ENCODE results near the gene CDH4.

CDH4 gene

GRCh38 chr20:61780066-61780465 is 528.0 kb downstream of the CDH4 start:
- no peak for DNase-seq

- no peak for DNase-seq
Measured at GRCh38 chr20:61784801-61785566, 532.9 kb downstream of the CDH4 start.

DNA sequence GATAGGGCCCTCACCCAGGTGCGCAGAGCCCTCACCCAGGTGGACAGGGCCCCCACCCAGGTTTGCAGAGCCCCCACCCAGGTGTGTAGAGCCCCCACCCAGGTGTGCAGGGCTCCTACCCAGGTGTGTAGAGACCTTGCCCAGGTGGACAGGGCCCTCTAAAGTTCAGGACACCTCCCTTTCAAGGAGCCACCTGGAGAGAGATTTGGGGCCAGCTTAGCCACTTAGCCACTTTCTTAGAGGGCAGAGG is 533.4 kb downstream of the CDH4 start:
- no peak for DNase-seq

DNA sequence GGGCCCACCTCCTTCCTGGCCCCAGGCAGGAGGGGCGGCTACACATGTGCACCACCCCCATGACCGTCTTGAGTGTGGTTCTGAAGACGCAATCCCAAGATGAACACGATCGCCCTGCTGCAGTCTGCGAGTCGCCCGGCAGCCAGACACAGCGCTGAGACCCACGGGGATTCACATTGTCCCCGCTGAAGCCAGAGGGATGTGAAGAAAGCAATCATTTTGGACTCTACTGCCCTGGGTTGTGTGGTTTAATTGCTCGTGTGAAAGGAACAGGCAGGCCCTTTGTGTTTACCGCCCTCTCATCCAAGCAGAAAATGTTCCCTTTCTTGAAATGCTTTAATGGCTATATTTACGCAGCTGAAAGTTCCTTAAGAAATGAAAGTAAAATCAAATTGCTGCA is 534.2 kb downstream of the CDH4 start:
- no peak for DNase-seq

DNA sequence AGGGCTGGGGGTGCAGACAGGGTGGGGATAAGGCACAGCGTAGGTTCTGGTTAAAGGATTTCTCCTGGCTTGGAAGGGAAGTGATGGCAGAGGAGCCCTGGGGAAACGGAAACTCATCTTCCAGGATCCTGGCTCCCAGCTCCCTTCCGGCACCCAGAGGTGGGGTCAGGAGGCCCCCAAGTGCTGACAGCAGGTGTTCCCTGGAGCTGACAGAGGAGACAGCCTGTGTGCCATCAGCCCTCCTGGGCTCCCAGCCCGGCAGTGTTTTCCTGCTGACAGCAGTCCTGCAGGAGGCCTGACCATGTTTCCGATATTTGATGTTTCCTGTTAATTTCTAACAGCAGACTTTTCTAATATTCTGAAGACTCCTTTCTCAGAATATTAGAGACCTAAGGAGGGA is 536.3 kb downstream of the CDH4 start:
- no peak for DNase-seq

- no peak for DNase-seq
Measured at GRCh38 chr20:61789329-61789728, 537.3 kb downstream of the CDH4 start.

GRCh38 chr20:61790116-61790827 is 538.2 kb downstream of the CDH4 start:
- no peak for DNase-seq

DNA sequence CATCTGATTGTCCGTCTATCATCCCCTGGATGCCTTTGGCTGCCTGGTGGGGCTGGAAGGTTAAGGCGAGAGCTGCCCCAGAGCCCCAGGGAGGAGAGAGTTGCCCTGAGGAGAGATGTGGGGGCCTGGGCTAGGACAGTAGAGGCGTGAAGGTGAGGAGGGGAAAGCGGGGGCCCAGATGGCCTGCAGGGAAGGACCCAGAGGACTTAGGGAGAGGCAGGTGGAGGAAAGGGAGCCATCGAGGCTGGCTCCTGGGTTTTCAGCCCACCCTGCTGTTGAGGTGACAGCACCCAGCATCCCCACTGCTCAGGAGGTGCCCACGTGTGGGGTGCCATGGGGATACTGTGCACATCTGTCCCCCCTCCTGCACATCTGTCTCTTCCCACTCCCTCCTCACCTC is 539.9 kb downstream of the CDH4 start:
- no peak for DNase-seq

- DNase-seq, result no peak
Measured at GRCh38 chr20:61795669-61796630, 543.9 kb downstream of the CDH4 start.

DNA sequence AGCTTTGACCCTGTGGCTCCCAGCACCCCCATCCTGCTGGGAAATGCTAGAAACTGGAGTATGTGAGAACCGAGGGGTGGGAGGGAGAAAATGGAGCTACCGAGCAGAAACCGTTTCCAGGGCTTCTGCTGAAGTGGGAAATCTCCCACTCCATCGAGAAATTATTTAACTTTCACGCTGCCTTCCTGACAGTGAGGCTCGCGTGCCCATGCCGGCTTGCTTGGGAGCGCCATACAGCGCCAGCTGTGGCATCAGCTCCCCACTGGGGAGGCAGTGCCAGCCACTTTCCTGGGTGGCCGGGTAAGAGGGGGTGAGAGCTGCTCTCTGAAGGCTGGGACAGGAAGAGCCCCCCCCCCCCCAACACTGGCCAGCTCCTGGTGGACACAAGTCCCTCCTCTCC is 544.7 kb downstream of the CDH4 start:
- DNase-seq, result no peak

- DNase-seq, result no peak
Measured at GRCh38 chr20:61797200-61797599, 545.1 kb downstream of the CDH4 start.

GRCh38 chr20:61797971-61798411 is 545.9 kb downstream of the CDH4 start:
- no peak for DNase-seq

- no peak for DNase-seq
Measured at GRCh38 chr20:61798632-61799031, 546.6 kb downstream of the CDH4 start.

DNA sequence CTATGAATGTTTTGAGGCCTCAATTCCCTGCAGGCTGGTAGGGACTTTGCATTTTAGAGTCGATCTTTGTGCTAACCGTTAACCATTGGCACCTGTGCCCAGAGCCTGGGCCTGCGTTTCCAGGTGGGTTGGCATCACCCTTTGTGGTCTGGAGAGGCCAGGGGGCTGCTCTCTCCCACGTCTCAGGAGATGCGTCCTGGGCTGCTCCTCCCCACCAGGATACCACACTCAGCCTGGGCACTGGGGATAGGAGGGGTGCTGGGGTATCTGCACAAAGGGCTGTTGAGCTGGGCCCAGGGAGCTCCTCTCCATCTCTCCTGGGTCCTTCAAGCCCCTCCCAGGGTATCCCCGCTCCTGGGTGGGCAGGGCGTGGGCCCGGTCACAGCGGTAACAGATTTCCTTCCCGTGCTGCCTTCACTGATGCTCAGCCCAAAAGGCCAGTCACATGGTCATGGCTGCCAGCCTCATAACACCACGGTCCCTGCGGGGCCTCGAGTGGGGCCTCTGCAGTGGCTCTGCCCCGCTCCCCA is 547.4 kb downstream of the CDH4 start:
- DNase-seq, result no peak

DNA sequence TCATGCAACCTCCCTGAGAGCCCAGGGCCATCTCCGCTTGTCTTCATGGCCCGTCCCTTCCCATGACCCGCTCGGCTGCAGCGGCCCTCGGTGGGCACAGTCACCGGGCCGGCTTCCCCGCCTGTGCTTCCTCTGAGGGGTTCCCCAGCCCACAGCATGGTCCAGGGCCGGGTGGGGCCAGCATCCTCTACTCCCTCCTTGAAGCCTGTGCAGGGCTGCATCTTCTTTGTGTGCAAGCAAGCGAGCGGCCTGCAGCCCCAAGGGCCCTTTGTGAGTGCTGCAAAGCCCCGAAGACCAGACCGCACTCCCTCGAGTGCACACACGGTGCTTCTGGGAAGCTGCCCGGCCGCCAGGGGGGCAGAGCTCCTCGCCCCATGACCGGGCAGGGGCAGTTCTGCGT is 547.9 kb downstream of the CDH4 start:
- no peak for DNase-seq

- DNase-seq, result no peak
Measured at GRCh38 chr20:61800359-61801064, 548.5 kb downstream of the CDH4 start.

GRCh38 chr20:61801065-61801360 is 549.0 kb downstream of the CDH4 start:
- no peak for DNase-seq

GRCh38 chr20:61801428-61801827 is 549.4 kb downstream of the CDH4 start:
- no peak for DNase-seq

DNA sequence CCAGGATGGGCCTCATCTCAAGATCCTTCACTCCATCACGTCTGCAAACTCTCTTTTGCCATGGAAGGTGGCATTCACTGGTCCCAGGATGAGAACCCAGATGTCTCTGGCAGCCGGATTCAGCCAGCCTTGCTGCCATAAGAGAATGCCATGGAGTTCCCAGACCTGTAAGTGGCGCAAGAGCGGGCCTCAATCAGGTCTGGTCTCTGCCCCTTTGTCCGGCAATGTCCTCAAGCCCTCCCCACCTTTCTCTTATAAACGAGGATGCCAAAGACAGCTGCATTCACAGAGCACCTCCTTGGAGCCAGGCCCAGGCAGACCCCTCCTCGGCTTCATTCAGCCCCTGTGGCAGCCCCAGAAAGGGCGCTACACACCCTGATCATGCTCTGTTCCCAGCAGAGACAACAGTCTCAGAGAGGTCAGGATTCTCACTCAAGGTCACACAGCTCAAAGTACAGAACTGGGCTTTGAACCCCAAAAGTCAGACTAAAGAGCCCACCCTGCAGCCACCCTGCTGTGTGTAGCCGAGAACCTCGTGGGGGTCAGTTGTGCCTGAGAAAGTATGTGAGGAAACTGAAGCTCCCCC is 549.9 kb downstream of the CDH4 start:
- no peak for DNase-seq

DNA sequence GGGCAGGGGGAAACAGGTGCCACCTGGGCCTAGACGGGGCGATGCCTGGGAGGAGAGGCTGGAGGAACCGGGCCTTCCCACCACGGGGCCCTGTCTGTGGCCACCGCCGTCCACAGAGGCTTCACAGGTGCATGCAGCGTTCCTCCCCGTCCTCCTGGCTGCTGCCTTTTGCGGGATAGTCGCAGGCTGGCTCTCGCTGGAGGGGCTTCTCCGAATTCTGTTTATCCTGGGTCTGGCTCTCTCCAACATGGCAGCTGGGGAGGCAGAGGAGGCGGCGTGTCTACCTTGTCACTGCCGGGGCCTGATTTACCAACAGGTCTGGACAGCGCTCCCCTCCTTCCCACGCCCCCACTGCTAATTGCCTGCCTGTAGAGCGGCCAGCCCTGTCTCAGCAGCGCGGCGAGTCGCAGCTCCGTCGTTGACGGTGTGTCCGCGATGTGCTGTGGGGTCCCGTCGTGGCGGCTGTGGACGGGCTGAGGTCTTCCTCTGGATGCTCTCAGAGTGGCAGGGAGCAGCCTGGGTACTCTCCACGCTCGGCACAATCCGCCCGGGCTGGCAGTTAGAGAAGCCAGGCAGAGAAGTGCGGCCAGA is 550.8 kb downstream of the CDH4 start:
- no peak for DNase-seq

- no peak for DNase-seq
Measured at GRCh38 chr20:61803416-61803914, 551.4 kb downstream of the CDH4 start.

All from NCI-H345 (cell line).